ENCODE data around the gene ATR. TPM values are rescaled to one million over a fixed set of nuclear protein-coding genes. Genes with fewer than 3 reads are reported as not detected.
A peak's percentile ranks its signal among the peaks of the same experiment; 100 is the strongest.
"Not testable (repeated sequence)": the region's sequence is repeated elsewhere in the genome, so short reads cannot be mapped to it uniquely, and the experiment has no call there.

Gene ATR
- polyA plus RNA-seq, 1 donor (not counting 4 experiments of a cell fraction or from before 2014, with no cell fraction given): 30.8 TPM

DNA sequence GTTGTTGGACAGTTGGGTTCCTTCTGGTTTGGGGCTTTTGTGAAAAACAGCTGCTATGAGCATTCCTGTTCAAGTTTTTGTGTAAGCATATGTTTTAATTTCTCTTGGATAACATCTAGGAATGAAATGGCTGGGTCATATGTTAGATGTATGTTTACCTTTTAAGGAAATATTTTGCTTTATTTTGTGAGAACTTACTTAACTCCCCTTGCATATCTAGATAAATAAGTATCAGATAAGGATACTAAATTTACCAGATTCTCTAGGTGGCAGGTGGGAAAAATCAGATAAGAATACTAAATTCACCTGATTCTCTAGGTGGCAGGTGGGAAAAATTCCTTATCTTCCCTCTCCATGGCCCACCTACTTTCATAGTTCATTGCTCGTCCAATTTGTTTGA is 16.6 kb upstream of the ATR start:
- H3K9me1 ChIP-seq (ENCODE audit: control insufficient read depth, extremely low read depth, insufficient read depth, low read length): no peaks in the 10 kb centered on the region
- no peaks in the 10 kb centered on the region for H3K9me3 ChIP-seq (ENCODE audit: control insufficient read depth, low read depth, low read length)
- FAIRE-seq (no peak), DNase-seq (ENCODE audit: low read depth, low spot score) (no peak)
- peak overlapping the region in 1 of 3 experiments; percentile 85 for H3K4me3 ChIP-seq (ENCODE audit: control insufficient read depth in 2 of 3, extremely low read depth in 1 of 3, insufficient read depth in 2 of 3, low read depth in 1 of 3, low read length in 3 of 3)
- H2AFZ ChIP-seq (ENCODE audit: control insufficient read depth, low read length): peak overlapping the region; percentile 99
- peaks cover 7% of the 10 kb centered on the region for H3K79me2 ChIP-seq (ENCODE audit: control insufficient read depth, insufficient read depth, low read length)
- no peak for TF ChIP-seq CTCF (optimal IDR thresholded peaks at IDR 0.05 in 1 of 3, IDR thresholded peaks at IDR 0.05 in 1 of 3, conservative IDR thresholded peaks at IDR 0.05 in 1 of 3; ENCODE audit: extremely low read depth in 1 of 3, insufficient read depth in 2 of 3, low read length in 3 of 3)
- TF ChIP-seq EZH2 (IDR thresholded peaks at IDR 0.05; ENCODE audit: low read length): no peak
- H3K27ac ChIP-seq (ENCODE audit: control insufficient read depth, insufficient read depth, low read length): peak overlapping the region; percentile 80
- no peaks in the 10 kb centered on the region for H3K36me3 ChIP-seq (ENCODE audit: control insufficient read depth in 2 of 2, extremely low read depth in 1 of 2, insufficient read depth in 2 of 2, low read length in 2 of 2)
- no peak overlapping the region for H3K9ac ChIP-seq (ENCODE audit: control insufficient read depth, extremely low read depth, insufficient read depth, low read length)
- H3K4me1 ChIP-seq (ENCODE audit: control insufficient read depth, extremely low read depth, insufficient read depth, low read length): peaks cover 21% of the 10 kb centered on the region
- H4K20me1 ChIP-seq (ENCODE audit: control insufficient read depth, extremely low read depth, insufficient read depth, low read length): no peaks in the 10 kb centered on the region
- dilution Hi-C loops (cut with MboI; ENCODE audit: extremely low pct_ligation_motif_present, low sequenced_read_pairs): no loop called here
- no peaks in the 10 kb centered on the region for H3K27me3 ChIP-seq (ENCODE audit: control insufficient read depth, extremely low read depth, insufficient read depth, low read length)
- H3K4me2 ChIP-seq (ENCODE audit: control insufficient read depth, extremely low read depth, insufficient read depth, low read depth, low read length): peak overlapping the region; percentile 95

DNA sequence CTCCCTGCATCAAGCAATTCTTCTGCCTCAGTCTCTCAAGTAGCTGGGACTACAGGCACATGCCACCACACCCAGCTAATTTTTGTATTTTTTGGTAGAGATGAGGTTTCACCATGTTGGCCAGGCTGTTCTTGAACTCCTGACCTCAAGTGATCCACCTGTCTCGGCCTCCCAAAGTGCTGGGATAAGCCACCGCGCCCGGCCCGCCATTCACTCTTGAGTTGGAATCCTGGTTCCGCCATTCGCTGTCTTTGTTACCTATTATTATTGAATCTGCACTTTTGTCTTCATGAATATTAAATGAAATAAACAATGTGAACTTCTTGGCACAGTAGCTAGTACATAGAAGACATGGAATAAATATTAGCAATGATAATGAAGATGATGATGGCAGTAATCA is 13.7 kb upstream of the ATR start:
- H3K79me2 ChIP-seq (ENCODE audit: control insufficient read depth, insufficient read depth, low read length); H3K27me3 ChIP-seq (ENCODE audit: control insufficient read depth, extremely low read depth, insufficient read depth, low read length); H4K20me1 ChIP-seq (ENCODE audit: control insufficient read depth, extremely low read depth, insufficient read depth, low read length); dilution Hi-C loops (cut with MboI; ENCODE audit: extremely low pct_ligation_motif_present, low sequenced_read_pairs); H3K9me1 ChIP-seq (ENCODE audit: control insufficient read depth, extremely low read depth, insufficient read depth, low read length); H2AFZ ChIP-seq (ENCODE audit: control insufficient read depth, low read length); DNase-seq (ENCODE audit: low read depth, low spot score); FAIRE-seq; H3K27ac ChIP-seq (ENCODE audit: control insufficient read depth, insufficient read depth, low read length); H3K9me3 ChIP-seq (ENCODE audit: control insufficient read depth, low read depth, low read length); H3K4me3 ChIP-seq (ENCODE audit: control insufficient read depth in 2 of 3, extremely low read depth in 1 of 3, insufficient read depth in 2 of 3, low read depth in 1 of 3, low read length in 3 of 3); H3K4me2 ChIP-seq (ENCODE audit: control insufficient read depth, extremely low read depth, insufficient read depth, low read depth, low read length); H3K36me3 ChIP-seq (ENCODE audit: control insufficient read depth in 2 of 2, extremely low read depth in 1 of 2, insufficient read depth in 2 of 2, low read length in 2 of 2); H3K9ac ChIP-seq (ENCODE audit: control insufficient read depth, extremely low read depth, insufficient read depth, low read length): not testable (repeated sequence)
- peaks cover 12% of the 10 kb centered on the region for H3K4me1 ChIP-seq (ENCODE audit: control insufficient read depth, extremely low read depth, insufficient read depth, low read length)

DNA sequence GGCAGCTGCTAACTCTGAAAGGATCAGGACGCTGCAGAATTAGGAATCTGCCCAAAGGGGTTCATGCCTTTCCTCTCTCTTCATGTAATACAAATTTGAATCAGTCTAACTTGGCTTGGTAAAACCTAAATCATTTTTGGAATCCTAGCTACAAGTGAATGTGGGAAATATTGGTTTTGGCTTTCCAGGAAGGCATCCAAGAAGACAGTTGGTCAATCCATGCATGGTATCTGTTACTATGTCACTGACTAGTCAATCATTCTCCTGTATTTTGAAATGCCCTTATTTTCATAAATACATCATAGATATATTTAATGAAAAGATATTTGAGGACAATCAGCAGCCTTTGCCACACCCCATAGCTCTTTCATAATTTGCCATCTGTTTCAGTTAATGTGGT is 10.2 kb upstream of the ATR start:
- dilution Hi-C loops (cut with MboI; ENCODE audit: extremely low pct_ligation_motif_present, low sequenced_read_pairs): no loop called here
- H3K9me1 ChIP-seq (ENCODE audit: control insufficient read depth, extremely low read depth, insufficient read depth, low read length): no peaks in the 10 kb centered on the region
- H3K36me3 ChIP-seq (ENCODE audit: control insufficient read depth in 2 of 2, extremely low read depth in 1 of 2, insufficient read depth in 2 of 2, low read length in 2 of 2): no peaks in the 10 kb centered on the region
- FAIRE-seq (no peak), DNase-seq (ENCODE audit: low read depth, low spot score) (no peak)
- H3K4me2 ChIP-seq (ENCODE audit: control insufficient read depth, extremely low read depth, insufficient read depth, low read depth, low read length): no peak overlapping the region
- peak overlapping the region; percentile 33 for H2AFZ ChIP-seq (ENCODE audit: control insufficient read depth, low read length)
- TF ChIP-seq CTCF (optimal IDR thresholded peaks at IDR 0.05 in 1 of 3, IDR thresholded peaks at IDR 0.05 in 1 of 3, conservative IDR thresholded peaks at IDR 0.05 in 1 of 3; ENCODE audit: extremely low read depth in 1 of 3, insufficient read depth in 2 of 3, low read length in 3 of 3) (no peak), EZH2 (IDR thresholded peaks at IDR 0.05; ENCODE audit: low read length) (no peak)
- no peak overlapping the region for H3K9ac ChIP-seq (ENCODE audit: control insufficient read depth, extremely low read depth, insufficient read depth, low read length)
- H3K27me3 ChIP-seq (ENCODE audit: control insufficient read depth, extremely low read depth, insufficient read depth, low read length): no peaks in the 10 kb centered on the region
- H3K27ac ChIP-seq (ENCODE audit: control insufficient read depth, insufficient read depth, low read length): no peak overlapping the region
- H4K20me1 ChIP-seq (ENCODE audit: control insufficient read depth, extremely low read depth, insufficient read depth, low read length): no peaks in the 10 kb centered on the region
- peaks cover 7% of the 10 kb centered on the region for H3K4me1 ChIP-seq (ENCODE audit: control insufficient read depth, extremely low read depth, insufficient read depth, low read length)
- no peaks in the 10 kb centered on the region for H3K79me2 ChIP-seq (ENCODE audit: control insufficient read depth, insufficient read depth, low read length)
- H3K4me3 ChIP-seq (ENCODE audit: control insufficient read depth in 2 of 3, extremely low read depth in 1 of 3, insufficient read depth in 2 of 3, low read depth in 1 of 3, low read length in 3 of 3): no peak overlapping the region
- no peaks in the 10 kb centered on the region for H3K9me3 ChIP-seq (ENCODE audit: control insufficient read depth, low read depth, low read length)
